Testis (tissue), 3 donors: ENCODE data around the gene OR4D11. TPM values are rescaled to one million over a fixed set of nuclear protein-coding genes. Genes with fewer than 3 reads are reported as not detected.

Experiments used
- DNase-seq: peaks from one replicate; pipeline ENCODE4 v3.0.0-alpha.2; 2019
- H3K27ac ChIP-seq, 2 donors: fragments of 200-600 bp; sonication (generic); one replicate each; pipeline ENCODE4 v1.5.1; 2019
- H3K27me3 ChIP-seq: fragments of 200-600 bp; sonication (generic); one replicate; pipeline ENCODE4 v1.5.1; 2019
- H3K36me3 ChIP-seq: fragments of 200-600 bp; sonication (generic); one replicate; pipeline ENCODE4 v1.5.1; 2017; ENCODE audit warnings: low read depth; ENCODE audit errors: missing control alignments
- H3K4me1 ChIP-seq: fragments of 200-600 bp; sonication (generic); one replicate; pipeline ENCODE4 v1.5.1; 2019
- H3K4me3 ChIP-seq, 2 donors: fragments of 200-600 bp; sonication (generic); one replicate each; pipeline ENCODE4 v1.5.1; 2017 to 2019
- H3K9me3 ChIP-seq: fragments of 200-600 bp; sonication (generic); one replicate; pipeline ENCODE4 v1.5.1; 2017
- CTCF ChIP-seq, 3 experiments: fragments of 450-650 bp in 2 of 3; fragments of 200-600 bp in 1 of 3; sonication (generic) in 1 of 3; IDR thresholded peaks; one replicate each; pipeline ENCODE4 v1.5.1; 2016 to 2019; ENCODE audit warnings: antibody characterized with exemption in 3 of 3, mild to moderate bottlenecking in 2 of 3, moderate library complexity in 1 of 3
- POLR2A ChIP-seq: fragments of 450-650 bp; IDR thresholded peaks from one replicate; pipeline ENCODE4 v1.6.1; 2017; ENCODE audit warnings: antibody characterized with exemption, mild to moderate bottlenecking, moderate library complexity
- WGBS, 2 donors: methylation state at CpG; one replicate each; pipeline ENCODE4 v1.1.5; 2018; 5-methylcytosine and 5-hydroxymethylcytosine counted together
- intact Hi-C: fragments of 100-400 bp; cut with DNase I; formaldehyde crosslinking; loops from one replicate; pipeline ENCODE4 v1.15.1; 2023; ENCODE audit warnings: low total_unique reads
- polyA plus RNA-seq: library from polyadenylated mRNA; stranded (reverse); fragments of 350-450 nt; fragmentation: Illumina TruSeq; extraction: RNeasy Lipid Tissue Mini Kit (QIAGEN cat#74804); gene quantifications from one replicate; pipeline ENCODE4 v1.2.3, GENCODE V29; 2014; ENCODE audit warnings: low read depth, low replicate concordance; ENCODE audit not compliant: insufficient read depth
- total RNA-seq, 2 donors: library from RNA; depleted of rRNA; stranded (reverse); fragments of >200 nt; gene quantifications; one replicate each; pipeline ENCODE4 v1.2.3, GENCODE V29; 2016

Gene OR4D11
- total and polyA plus RNA-seq, 3 donors from 2014 or later, result not detected

- Histone ChIP-seq H3K4me1 (peaks cover 8% of the 10 kb centered on the region), H3K9me3 (no peaks in the 10 kb centered on the region), H3K27me3 (no peaks in the 10 kb centered on the region), H3K36me3 (no peaks in the 10 kb centered on the region), H3K4me3 (peak overlapping the region; percentile 67 to 72), H3K27ac (peak overlapping the region; percentile 90 to 93)
- intact Hi-C loops, result no loop called here
- TF ChIP-seq POLR2A (no peak), CTCF (IDR thresholded peaks at IDR 0.05) (no peak)
- 10 to 13% methylated on average over 30 of the region's 30 CpGs for WGBS, 2 donors
- DNase-seq, result peak; percentile 79
Observed at GRCh38 chr11:59551659-59552521, 48.5 kb downstream of the OR4D11 start.

GRCh38 chr11:59552844-59553243 lies 49.5 kb downstream of the OR4D11 start:
- peaks cover 8% of the 10 kb centered on the region for H3K4me1 ChIP-seq
- peak overlapping the region; percentile 67 to 72 for H3K4me3 ChIP-seq
- TF ChIP-seq POLR2A, result no peak
- WGBS, 2 donors, result 10 to 11% methylated on average over 2 of the region's 2 CpGs
- peak overlapping the region in 1 of 2 donors; percentile 93 for H3K27ac ChIP-seq
- H3K36me3 ChIP-seq, result no peaks in the 10 kb centered on the region
- no peaks in the 10 kb centered on the region for H3K27me3 ChIP-seq
- DNase-seq, result no peak
- H3K9me3 ChIP-seq, result no peaks in the 10 kb centered on the region
- intact Hi-C loops, result no loop called here

DNA sequence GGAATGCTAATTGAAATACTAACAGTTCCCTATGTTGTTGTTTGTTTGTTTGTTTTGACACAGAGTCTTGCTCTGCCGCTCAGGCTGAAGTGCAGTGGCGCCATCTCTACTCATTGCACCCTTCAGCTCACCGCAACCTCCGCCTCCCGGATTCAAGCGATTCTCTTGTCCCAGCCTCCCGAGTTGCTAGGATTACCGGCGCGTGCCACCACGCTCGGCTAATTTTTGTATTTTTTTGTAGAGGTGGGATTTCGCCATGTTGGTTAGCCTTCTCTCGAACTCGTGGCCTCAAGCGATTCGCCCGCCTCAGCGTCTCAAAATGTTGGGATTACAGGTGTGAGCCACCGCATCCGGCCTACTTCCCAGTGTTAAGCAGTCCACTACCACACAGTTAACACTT lies 49.9 kb downstream of the OR4D11 start:
- 77 to 78% methylated on average over 21 of the region's 21 CpGs for WGBS, 2 donors
- Histone ChIP-seq H3K9me3 (no peaks in the 10 kb centered on the region), H3K27me3 (no peaks in the 10 kb centered on the region), H3K36me3 (no peaks in the 10 kb centered on the region), H3K27ac (peak overlapping the region in 1 of 2 donors; percentile 93), H3K4me1 (peaks cover 8% of the 10 kb centered on the region), H3K4me3 (no peak overlapping the region)
- no peak for DNase-seq
- TF ChIP-seq POLR2A (no peak), CTCF (IDR thresholded peaks at IDR 0.05) (no peak)
- intact Hi-C loops, result no loop called here

Other genes starting within 250 kb of the OR4D11 start
- gene OR5AN1, start 144.7 kb upstream of the OR4D11 start, total RNA-seq, result under 1 TPM in 1 of 2 donors, not detected in 1; 0.12 TPM
- not detected for gene OR5AN1, start 144.7 kb upstream of the OR4D11 start, polyA plus RNA-seq
- gene OR5A2, start 77.2 kb upstream of the OR4D11 start, total RNA-seq, result under 1 TPM; 0.06 to 0.08 TPM
- not detected for gene OR5A2, start 77.2 kb upstream of the OR4D11 start, polyA plus RNA-seq
- gene OR5A1, start 67.1 kb upstream of the OR4D11 start, total RNA-seq, result 1 to 10 TPM in 1 of 2 donors, under 1 TPM in 1; 0.24 to 1.3 TPM
- 0.21 TPM for gene OR5A1, start 67.1 kb upstream of the OR4D11 start, polyA plus RNA-seq
- gene OR4D6, start 46.6 kb upstream of the OR4D11 start, total RNA-seq, result not detected
- not detected for gene OR4D6, start 46.6 kb upstream of the OR4D11 start, polyA plus RNA-seq
- under 1 TPM in 1 of 2 donors, not detected in 1; 0.24 TPM for gene OR4D10, start 30.3 kb upstream of the OR4D11 start, total RNA-seq
- not detected for gene OR4D10, start 30.3 kb upstream of the OR4D11 start, polyA plus RNA-seq
- gene OR4D9, start 8.0 kb downstream of the OR4D11 start, total RNA-seq, result not detected
- gene OR4D9, start 8.0 kb downstream of the OR4D11 start, polyA plus RNA-seq, result not detected
- gene OSBP, start 112.2 kb downstream of the OR4D11 start, total RNA-seq, result 10 to 100 TPM; 49.2 to 63.1 TPM
- 45.0 TPM for gene OSBP, start 112.2 kb downstream of the OR4D11 start, polyA plus RNA-seq
- 10 to 100 TPM; 22.5 to 24.0 TPM for gene PATL1, start 165.5 kb downstream of the OR4D11 start, total RNA-seq
- 25.4 TPM for gene PATL1, start 165.5 kb downstream of the OR4D11 start, polyA plus RNA-seq
- gene OR10V1, start 210.3 kb downstream of the OR4D11 start, total RNA-seq, result under 1 TPM in 1 of 2 donors, not detected in 1; 0.39 TPM
- not detected for gene OR10V1, start 210.3 kb downstream of the OR4D11 start, polyA plus RNA-seq